ENCODE data around the gene GLS2. TPM values are rescaled to one million over a fixed set of nuclear protein-coding genes. Genes with fewer than 3 reads are reported as not detected.

The GLS2 gene
- total and polyA plus RNA-seq, 9 of the 15 experiments (the other 6 are each of a cell fraction or from before 2014, with no cell fraction given): 0.11 TPM; not detected in 8

DNA sequence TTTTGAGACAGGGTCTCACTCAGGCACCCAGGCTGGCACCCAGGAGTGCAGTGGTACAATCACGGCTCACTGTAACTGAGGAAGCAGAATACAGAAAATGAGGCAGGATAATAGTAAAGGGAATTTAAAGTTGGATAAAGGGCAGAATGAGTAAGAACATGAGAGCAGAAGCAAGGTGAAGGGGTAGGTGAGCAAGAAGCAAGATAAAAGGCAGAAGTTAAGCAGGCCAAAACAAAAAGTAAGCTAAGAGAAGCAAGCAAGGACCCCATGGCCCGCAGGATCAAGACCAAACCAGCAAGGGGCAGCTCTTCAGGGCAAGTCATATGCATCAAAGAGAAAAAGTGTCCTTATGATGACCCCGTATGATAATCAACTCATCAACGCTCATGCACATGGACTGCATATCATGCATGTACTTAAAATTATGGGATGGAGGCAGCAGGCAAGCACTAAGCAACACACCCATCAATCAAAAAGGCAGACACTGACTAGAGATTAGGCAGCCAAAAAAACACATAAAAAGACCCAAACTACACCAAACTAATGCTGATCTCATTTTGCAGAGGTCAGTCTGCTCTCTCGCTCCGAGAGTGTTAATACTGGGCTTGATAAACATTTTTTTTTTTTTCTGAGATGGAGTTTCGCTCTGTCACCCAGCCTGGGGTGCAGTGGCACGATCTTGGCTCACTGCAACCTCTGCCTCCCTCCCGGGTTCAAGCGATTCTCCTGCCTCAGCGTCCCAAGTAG, 50.4 kb downstream of the GLS2 start (continued):
- TF ChIP-seq, protein P1, sequence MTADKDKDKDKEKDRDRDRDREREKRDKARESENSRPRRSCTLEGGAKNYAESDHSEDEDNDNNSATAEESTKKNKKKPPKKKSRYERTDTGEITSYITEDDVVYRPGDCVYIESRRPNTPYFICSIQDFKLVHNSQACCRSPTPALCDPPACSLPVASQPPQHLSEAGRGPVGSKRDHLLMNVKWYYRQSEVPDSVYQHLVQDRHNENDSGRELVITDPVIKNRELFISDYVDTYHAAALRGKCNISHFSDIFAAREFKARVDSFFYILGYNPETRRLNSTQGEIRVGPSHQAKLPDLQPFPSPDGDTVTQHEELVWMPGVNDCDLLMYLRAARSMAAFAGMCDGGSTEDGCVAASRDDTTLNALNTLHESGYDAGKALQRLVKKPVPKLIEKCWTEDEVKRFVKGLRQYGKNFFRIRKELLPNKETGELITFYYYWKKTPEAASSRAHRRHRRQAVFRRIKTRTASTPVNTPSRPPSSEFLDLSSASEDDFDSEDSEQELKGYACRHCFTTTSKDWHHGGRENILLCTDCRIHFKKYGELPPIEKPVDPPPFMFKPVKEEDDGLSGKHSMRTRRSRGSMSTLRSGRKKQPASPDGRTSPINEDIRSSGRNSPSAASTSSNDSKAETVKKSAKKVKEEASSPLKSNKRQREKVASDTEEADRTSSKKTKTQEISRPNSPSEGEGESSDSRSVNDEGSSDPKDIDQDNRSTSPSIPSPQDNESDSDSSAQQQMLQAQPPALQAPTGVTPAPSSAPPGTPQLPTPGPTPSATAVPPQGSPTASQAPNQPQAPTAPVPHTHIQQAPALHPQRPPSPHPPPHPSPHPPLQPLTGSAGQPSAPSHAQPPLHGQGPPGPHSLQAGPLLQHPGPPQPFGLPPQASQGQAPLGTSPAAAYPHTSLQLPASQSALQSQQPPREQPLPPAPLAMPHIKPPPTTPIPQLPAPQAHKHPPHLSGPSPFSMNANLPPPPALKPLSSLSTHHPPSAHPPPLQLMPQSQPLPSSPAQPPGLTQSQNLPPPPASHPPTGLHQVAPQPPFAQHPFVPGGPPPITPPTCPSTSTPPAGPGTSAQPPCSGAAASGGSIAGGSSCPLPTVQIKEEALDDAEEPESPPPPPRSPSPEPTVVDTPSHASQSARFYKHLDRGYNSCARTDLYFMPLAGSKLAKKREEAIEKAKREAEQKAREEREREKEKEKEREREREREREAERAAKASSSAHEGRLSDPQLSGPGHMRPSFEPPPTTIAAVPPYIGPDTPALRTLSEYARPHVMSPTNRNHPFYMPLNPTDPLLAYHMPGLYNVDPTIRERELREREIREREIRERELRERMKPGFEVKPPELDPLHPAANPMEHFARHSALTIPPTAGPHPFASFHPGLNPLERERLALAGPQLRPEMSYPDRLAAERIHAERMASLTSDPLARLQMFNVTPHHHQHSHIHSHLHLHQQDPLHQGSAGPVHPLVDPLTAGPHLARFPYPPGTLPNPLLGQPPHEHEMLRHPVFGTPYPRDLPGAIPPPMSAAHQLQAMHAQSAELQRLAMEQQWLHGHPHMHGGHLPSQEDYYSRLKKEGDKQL (CRISPR knock-in tag; IDR thresholded peaks at IDR 0.05; ENCODE audit: borderline replicate concordance): no peak
- TF ChIP-seq SRSF3 (IDR thresholded peaks at IDR 0.05; ENCODE audit: insufficient read depth, low read length) (no peak), HMGN3 (IDR thresholded peaks at IDR 0.05; ENCODE audit: borderline replicate concordance, extremely low read depth, insufficient read length, low read depth, low read length) (no peak), POLR2A (conservative IDR thresholded peaks at IDR 0.05) (peak; percentile 57; the same call in 1 of the 2 replicates), NCOA1 (IDR thresholded peaks at IDR 0.05; ENCODE audit: low read depth) (no peak; the same call in 1 of the 2 replicates), TRIM28 (IDR thresholded peaks at IDR 0.05) (no peak), RBFOX2 (IDR thresholded peaks at IDR 0.05; ENCODE audit: low read depth, low read length) (no peak), ZFP30 (CRISPR knock-in tag; IDR thresholded peaks at IDR 0.05; ENCODE audit: borderline replicate concordance) (no peak), ADNP (tag; IDR thresholded peaks at IDR 0.05) (no peak), HMG20A (CRISPR knock-in tag; conservative IDR thresholded peaks at IDR 0.05) (no peak), FOXA1 (IDR thresholded peaks at IDR 0.05; ENCODE audit: borderline replicate concordance) (no peak), ZKSCAN8 (CRISPR knock-in tag; IDR thresholded peaks at IDR 0.05) (no peak), HDAC1 (IDR thresholded peaks at IDR 0.05) (peak in 1 of 2 experiments; percentile 55; a peak in 2 of 4 replicates), ZNF644 (tag; IDR thresholded peaks at IDR 0.05; ENCODE audit: low read depth) (no peak; the same call in 1 of the 2 replicates)
- TF ChIP-seq, protein P2, sequence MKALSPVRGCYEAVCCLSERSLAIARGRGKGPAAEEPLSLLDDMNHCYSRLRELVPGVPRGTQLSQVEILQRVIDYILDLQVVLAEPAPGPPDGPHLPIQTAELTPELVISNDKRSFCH (CRISPR knock-in tag; IDR thresholded peaks at IDR 0.05): no peak
- TF ChIP-seq, protein P2 (tag; IDR thresholded peaks at IDR 0.05): no peak
- TF ChIP-seq, protein P3, sequence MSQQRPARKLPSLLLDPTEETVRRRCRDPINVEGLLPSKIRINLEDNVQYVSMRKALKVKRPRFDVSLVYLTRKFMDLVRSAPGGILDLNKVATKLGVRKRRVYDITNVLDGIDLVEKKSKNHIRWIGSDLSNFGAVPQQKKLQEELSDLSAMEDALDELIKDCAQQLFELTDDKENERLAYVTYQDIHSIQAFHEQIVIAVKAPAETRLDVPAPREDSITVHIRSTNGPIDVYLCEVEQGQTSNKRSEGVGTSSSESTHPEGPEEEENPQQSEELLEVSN (IDR thresholded peaks at IDR 0.05; ENCODE audit: borderline replicate concordance in 1 of 2, extremely low read depth in 1 of 2, insufficient read depth in 1 of 2, insufficient read length in 1 of 2, low read depth in 1 of 2, low read length in 1 of 2, poor library complexity in 1 of 2, severe bottlenecking in 1 of 2): no peak
- TF ChIP-seq, protein P4, sequence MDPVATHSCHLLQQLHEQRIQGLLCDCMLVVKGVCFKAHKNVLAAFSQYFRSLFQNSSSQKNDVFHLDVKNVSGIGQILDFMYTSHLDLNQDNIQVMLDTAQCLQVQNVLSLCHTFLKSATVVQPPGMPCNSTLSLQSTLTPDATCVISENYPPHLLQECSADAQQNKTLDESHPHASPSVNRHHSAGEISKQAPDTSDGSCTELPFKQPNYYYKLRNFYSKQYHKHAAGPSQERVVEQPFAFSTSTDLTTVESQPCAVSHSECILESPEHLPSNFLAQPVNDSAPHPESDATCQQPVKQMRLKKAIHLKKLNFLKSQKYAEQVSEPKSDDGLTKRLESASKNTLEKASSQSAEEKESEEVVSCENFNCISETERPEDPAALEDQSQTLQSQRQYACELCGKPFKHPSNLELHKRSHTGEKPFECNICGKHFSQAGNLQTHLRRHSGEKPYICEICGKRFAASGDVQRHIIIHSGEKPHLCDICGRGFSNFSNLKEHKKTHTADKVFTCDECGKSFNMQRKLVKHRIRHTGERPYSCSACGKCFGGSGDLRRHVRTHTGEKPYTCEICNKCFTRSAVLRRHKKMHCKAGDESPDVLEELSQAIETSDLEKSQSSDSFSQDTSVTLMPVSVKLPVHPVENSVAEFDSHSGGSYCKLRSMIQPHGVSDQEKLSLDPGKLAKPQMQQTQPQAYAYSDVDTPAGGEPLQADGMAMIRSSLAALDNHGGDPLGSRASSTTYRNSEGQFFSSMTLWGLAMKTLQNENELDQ (CRISPR knock-in tag; IDR thresholded peaks at IDR 0.05; ENCODE audit: borderline replicate concordance): no peak

Measured in K562 (cell line).